ENCODE data around the gene ACBD4. TPM values are rescaled to one million over a fixed set of nuclear protein-coding genes. Genes with fewer than 3 reads are reported as not detected.

ACBD4 gene
- polyA plus RNA-seq, 1 of the 3 experiments (the other 2 are of a cell fraction) = 15.8 TPM

GRCh38 chr17:45160447-45161287, 25.2 kb downstream of the ACBD4 start:
- peaks cover 6 to 18% of the 10 kb centered on the region in 2 experiments; a peak in 2 of 4 replicates for H3K4me1 ChIP-seq (ENCODE audit: control insufficient read depth in 1 of 2, insufficient read depth in 2 of 2, low read depth in 1 of 2, low read length in 1 of 2)
- H3K4me3 ChIP-seq (ENCODE audit: low read depth in 2 of 2, low read length in 1 of 2) = peak overlapping the region; percentile 74 to 91
- H3K79me2 ChIP-seq (ENCODE audit: insufficient read depth) = peaks cover 62% of the 10 kb centered on the region
- 2% methylated on average over 23 of the region's 48 CpGs for WGBS (ENCODE audit: low lambda C conversion rate)
- H3K27ac ChIP-seq (ENCODE audit: low read depth in 2 of 2, low read length in 1 of 2) = peak overlapping the region; percentile 90 to 94
- H3K9me2 ChIP-seq = no peaks in the 10 kb centered on the region
- H3K9ac ChIP-seq = peak overlapping the region; percentile 99
- H3K4me2 ChIP-seq = peak overlapping the region; percentile 80
- H3K27me3 ChIP-seq (ENCODE audit: insufficient read depth) = no peaks in the 10 kb centered on the region
- peaks cover 26% of the 10 kb centered on the region for H3F3A ChIP-seq (replicated peaks; ENCODE audit: insufficient read depth)
- peak; percentile 81 for DNase-seq
- POLR2A ChIA-PET = interaction anchor here (0.6 to 4.7 kb wide), 11 partner anchors 11 to 205 kb away, joined by 3 to 210 read pairs (median 4); partner anchors contain the start of genes ACBD4, HEXIM1 and NMT1
- H4K20me1 ChIP-seq (ENCODE audit: insufficient read depth) = no peaks in the 10 kb centered on the region
- CTCF ChIA-PET = interaction anchor here (0.6 to 9.7 kb wide), 12 partner anchors 10 to 67 kb away, joined by 3 to 114 read pairs (median 4); partner anchors contain the start of genes ACBD4 and HEXIM1
- no peak overlapping the region; the same call in 1 of the 2 replicates for H2AFZ ChIP-seq (ENCODE audit: low read depth)
- H3K9me3 ChIP-seq = no peaks in the 10 kb centered on the region
- H3K36me3 ChIP-seq (replicated peaks in 1 of 2; ENCODE audit: control insufficient read depth in 1 of 2, insufficient read depth in 2 of 2, low read length in 1 of 2) = peaks cover 0 to 9% of the 10 kb centered on the region in 2 experiments
- TF ChIP-seq MAX (IDR thresholded peaks at IDR 0.05; ENCODE audit: low read depth) (peak; percentile 3; the same call in 1 of the 2 replicates), RXRA (IDR thresholded peaks at IDR 0.05; ENCODE audit: borderline replicate concordance, low read depth) (no peak), SMC3 (IDR thresholded peaks at IDR 0.05; ENCODE audit: low read depth, low read length) (peak; percentile 12; the same call in 1 of the 2 replicates), GATA2 (CRISPR knock-in tag; IDR thresholded peaks at IDR 0.05) (no peak), FOSL2 (IDR thresholded peaks at IDR 0.05; ENCODE audit: borderline replicate concordance, low read depth) (no peak), JUND (IDR thresholded peaks at IDR 0.05) (no peak), TEAD4 (IDR thresholded peaks at IDR 0.05; ENCODE audit: borderline replicate concordance, insufficient read depth) (no peak), FOXJ3 (CRISPR knock-in tag; IDR thresholded peaks at IDR 0.05) (0 out of 2 replicates have a peak, but pooled peaks have one; percentile 26), REST (IDR thresholded peaks at IDR 0.05; ENCODE audit: low read depth, low read length) (no peak), ZBTB33 (IDR thresholded peaks at IDR 0.05; ENCODE audit: borderline replicate concordance, low read depth) (no peak), YY1 (IDR thresholded peaks at IDR 0.05; ENCODE audit: low read depth) (no peak), SIN3A (IDR thresholded peaks at IDR 0.05; ENCODE audit: borderline replicate concordance, low read depth, low read length) (0 out of 2 replicates have a peak, but pooled peaks have one; percentile 34), FOXM1 (IDR thresholded peaks at IDR 0.05; ENCODE audit: low read depth) (no peak), MXI1 (IDR thresholded peaks at IDR 0.05; ENCODE audit: low read depth, low read length) (peak; percentile 66; the same call in 1 of the 2 replicates), CTCF (IDR thresholded peaks at IDR 0.05) (peak; percentile 34), NRF1 (IDR thresholded peaks at IDR 0.05; ENCODE audit: low read depth, low read length) (no peak), USF1 (IDR thresholded peaks at IDR 0.05; ENCODE audit: borderline replicate concordance, low read depth) (no peak), TCF12 (IDR thresholded peaks at IDR 0.05) (peak; percentile 8; the same call in 1 of the 2 replicates), EP300 (IDR thresholded peaks at IDR 0.05; ENCODE audit: borderline replicate concordance in 1 of 2, low read depth in 1 of 2, low read length in 1 of 2) (no peak), PBX3 (IDR thresholded peaks at IDR 0.05) (0 out of 2 replicates have a peak, but pooled peaks have one; percentile 3)

All from SK-N-SH (cell line).